Adipocyte (in vitro differentiated cells): Measurements from ENCODE around the gene COPS7A.
"Not testable (repeated sequence)": the region's sequence is repeated elsewhere in the genome, so short reads cannot be mapped to it uniquely, and the experiment has no call there.

Source experiments
- DNase-seq: peaks from one replicate; pipeline ENCODE4 v3.0.0-alpha.2; 2015; ENCODE audit warnings: low read depth
- H3K27me3 ChIP-seq: replicated peaks from 2 replicates; pipeline ENCODE4 v1.7.0; 2013; ENCODE audit warnings: mild to moderate bottlenecking, low read length, moderate library complexity; ENCODE audit not compliant: control insufficient read depth, insufficient read depth
- H3K36me3 ChIP-seq: 2 replicates; pipeline ENCODE4 v1.7.0; 2013; ENCODE audit warnings: low read length, mild to moderate bottlenecking, moderate library complexity; ENCODE audit not compliant: control insufficient read depth, insufficient read depth, severe bottlenecking
- H3K4me1 ChIP-seq: 2 replicates; pipeline ENCODE4 v1.7.0; 2013; ENCODE audit warnings: mild to moderate bottlenecking, low read length, moderate library complexity; ENCODE audit not compliant: control insufficient read depth, insufficient read depth
- H3K4me3 ChIP-seq: 2 replicates; pipeline ENCODE4 v1.7.0; 2013; ENCODE audit warnings: mild to moderate bottlenecking, low read length, moderate library complexity
- H3K9ac ChIP-seq: 2 replicates; pipeline ENCODE4 v1.7.0; 2013; ENCODE audit warnings: mild to moderate bottlenecking, low read length, moderate library complexity
- H3K9me3 ChIP-seq: 2 replicates; pipeline ENCODE4 v1.7.0; 2013; ENCODE audit warnings: mild to moderate bottlenecking, low read length, moderate library complexity; ENCODE audit not compliant: control insufficient read depth

COPS7A gene

DNA sequence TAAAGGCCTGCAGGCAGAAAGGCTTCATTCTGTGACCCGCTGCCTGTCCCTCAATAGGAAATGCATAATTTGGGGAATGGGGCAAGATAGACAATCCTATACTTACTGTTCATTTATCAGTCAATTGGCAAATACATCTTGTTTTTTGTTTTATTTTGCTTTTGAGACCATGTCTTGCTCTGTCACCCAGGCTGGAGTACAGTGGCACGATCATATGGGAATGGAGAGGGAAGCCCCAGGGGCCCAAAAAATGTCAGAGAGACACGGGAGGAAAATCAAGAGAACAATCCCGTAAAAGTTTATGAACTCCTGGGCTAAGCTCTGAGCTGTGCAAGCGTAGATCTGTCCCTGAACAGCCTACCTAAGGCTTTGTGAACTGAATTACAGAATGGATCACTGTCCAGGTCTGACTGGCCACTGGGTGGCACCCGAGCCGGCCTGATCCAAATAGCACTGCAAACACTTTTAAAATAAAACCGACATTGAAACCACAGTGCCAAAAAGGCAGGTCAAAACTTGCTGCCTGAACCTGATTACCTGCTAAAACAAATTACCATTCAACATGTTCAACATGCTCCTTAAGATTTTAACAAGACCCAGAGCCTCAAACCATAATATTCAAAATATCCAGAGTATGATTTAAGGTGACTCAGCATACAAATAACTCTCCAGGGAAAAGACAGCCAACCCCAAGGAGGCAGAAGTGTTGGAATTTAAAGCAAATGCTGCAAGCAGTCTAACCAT, 11.8 kb downstream of the COPS7A start:
- no peak overlapping the region for H3K4me3 ChIP-seq
- peak; percentile 82 for DNase-seq
- no peaks in the 10 kb centered on the region for H3K27me3 ChIP-seq
- peaks cover 26% of the 10 kb centered on the region for H3K4me1 ChIP-seq
- H3K9me3 ChIP-seq, result no peaks in the 10 kb centered on the region
- H3K9ac ChIP-seq, result peak overlapping the region; percentile 45
- H3K36me3 ChIP-seq, result peaks cover 18% of the 10 kb centered on the region

DNA sequence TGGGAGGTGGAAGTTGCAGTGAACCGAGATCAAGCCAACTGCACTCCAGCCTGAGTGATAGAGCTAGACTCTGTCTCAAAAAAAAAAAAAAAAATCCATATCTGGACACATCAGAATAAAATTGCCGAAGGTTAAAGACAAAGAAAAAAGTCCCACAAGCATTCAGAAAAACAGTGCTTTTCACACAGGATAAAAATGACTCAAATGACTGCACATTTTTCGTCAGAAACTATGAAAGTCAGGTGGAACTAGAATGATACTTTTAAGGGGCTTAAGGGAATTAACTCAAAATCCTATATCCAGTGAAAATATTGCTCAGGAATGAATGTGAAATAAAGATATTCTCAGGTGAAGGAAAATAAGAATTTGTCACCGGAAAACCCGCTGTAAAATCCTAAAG, 12.9 kb downstream of the COPS7A start:
- no peak for DNase-seq
- no peaks in the 10 kb centered on the region for H3K27me3 ChIP-seq
- H3K9me3 ChIP-seq, result no peaks in the 10 kb centered on the region
- peaks cover 7% of the 10 kb centered on the region for H3K36me3 ChIP-seq
- peaks cover 26% of the 10 kb centered on the region for H3K4me1 ChIP-seq
- peak overlapping the region; percentile 45 for H3K9ac ChIP-seq
- no peak overlapping the region for H3K4me3 ChIP-seq

DNA sequence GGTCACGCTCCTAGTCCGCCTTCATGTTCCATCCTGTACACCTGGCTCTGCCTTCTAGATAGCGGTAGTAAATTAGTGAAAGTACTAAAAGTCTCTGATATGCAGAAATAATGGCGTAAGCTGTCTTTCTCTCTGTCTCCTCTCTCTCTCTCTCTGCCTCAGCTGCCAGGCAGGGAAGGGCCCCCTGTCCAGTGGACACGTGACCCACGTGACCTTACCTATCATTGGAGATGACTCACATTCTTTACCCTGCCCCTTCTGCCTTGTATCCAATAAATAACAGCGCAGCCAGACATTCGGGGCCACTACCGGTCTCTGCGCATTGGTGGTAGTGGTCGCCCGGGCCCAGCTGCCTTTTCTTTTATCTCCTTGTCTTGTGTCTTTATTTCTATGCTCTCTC, 18.2 kb downstream of the COPS7A start:
- not testable (repeated sequence) for H3K4me1 ChIP-seq, H3K4me3 ChIP-seq, H3K9ac ChIP-seq, H3K9me3 ChIP-seq, H3K27me3 ChIP-seq, DNase-seq
- peaks cover 12% of the 10 kb centered on the region for H3K36me3 ChIP-seq

DNA sequence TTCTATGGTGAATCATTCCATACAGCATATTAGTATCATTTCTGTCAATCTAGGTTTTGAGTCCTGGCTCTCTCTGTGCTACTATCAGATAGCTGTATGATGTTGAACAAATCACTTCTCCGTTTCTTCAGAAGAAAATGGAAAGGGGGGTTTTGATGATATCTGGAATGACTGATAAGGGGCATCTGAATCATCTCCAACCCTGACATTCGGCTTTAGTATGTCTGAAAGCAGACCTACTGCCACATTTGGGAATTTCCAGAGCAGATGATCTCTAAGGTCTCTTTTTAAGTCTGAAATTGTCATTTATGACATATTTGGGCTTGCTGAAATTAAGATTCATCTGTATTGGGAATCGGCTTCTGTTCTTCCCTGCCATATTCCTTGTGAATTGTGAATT, 19.0 kb downstream of the COPS7A start:
- Histone ChIP-seq H3K36me3 (peaks cover 19% of the 10 kb centered on the region), H3K4me1 (peaks cover 6% of the 10 kb centered on the region), H3K9me3 (no peaks in the 10 kb centered on the region), H3K27me3 (no peaks in the 10 kb centered on the region), H3K9ac (no peak overlapping the region), H3K4me3 (no peak overlapping the region)
- no peak for DNase-seq

DNA sequence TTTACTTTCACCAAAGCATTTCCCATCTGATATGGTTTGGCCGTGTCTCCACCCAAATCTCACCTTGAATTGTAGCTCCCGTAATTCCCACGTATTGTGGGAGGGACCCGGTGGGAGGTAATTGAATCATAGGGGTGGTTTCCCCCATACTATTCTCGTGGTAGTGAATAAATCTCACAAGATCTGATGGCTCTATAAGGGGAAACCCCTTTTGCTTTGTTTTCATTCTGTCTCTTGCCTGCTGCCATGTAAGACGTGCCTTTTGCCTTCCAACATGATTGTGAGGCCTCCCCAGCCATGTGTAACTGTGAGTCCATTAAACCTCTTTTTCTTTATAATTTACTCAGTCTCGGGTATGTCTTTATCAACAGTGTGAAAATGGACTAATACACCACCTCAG, 19.5 kb downstream of the COPS7A start:
- H3K9ac ChIP-seq, H3K4me3 ChIP-seq, H3K9me3 ChIP-seq, H3K4me1 ChIP-seq, DNase-seq, H3K27me3 ChIP-seq: not testable (repeated sequence)
- H3K36me3 ChIP-seq, result peaks cover 24% of the 10 kb centered on the region

DNA sequence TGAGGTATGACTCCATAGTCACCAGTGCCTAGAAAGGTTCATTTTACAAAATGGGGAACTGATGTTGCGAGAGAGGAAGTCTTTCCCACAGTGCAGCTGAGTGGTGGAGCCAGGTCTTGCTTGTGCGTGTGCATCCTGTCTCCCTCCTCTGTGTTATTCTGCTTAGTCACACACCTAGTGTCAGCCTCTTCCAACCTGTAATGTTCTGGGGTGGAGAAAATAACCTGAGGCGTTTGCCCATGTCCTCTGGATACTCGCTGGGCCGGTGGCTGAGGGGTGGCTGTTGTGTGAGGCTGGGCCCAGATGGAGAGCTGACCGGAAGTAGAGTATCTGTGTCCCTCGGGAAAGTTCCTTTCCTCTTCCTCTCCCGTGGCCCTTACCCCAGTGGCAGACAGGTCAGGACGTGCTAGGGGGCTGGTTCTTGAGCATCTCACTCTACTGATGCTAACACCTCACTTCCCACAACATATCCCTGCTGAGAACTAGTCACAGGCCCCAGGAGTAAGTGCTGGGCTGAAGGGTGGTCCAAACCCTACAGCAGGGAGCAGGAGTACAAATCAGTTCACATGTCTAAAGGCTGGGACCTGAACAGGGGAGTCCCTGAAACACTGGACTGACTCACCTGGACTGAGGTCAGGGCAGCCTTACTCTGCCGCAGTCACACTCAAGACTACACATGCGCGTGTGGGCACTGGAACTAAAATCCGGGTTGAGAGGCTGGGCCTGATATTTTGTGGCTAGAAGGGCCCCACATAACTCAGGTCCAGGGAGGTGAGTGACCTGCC, 22.1 kb downstream of the COPS7A start:
- H3K4me3 ChIP-seq, result no peak overlapping the region
- H3K9me3 ChIP-seq, result no peaks in the 10 kb centered on the region
- no peak for DNase-seq
- H3K9ac ChIP-seq, result peak overlapping the region; percentile 8
- H3K4me1 ChIP-seq, result peaks cover 4% of the 10 kb centered on the region
- peaks cover 50% of the 10 kb centered on the region for H3K36me3 ChIP-seq
- no peaks in the 10 kb centered on the region for H3K27me3 ChIP-seq

DNA sequence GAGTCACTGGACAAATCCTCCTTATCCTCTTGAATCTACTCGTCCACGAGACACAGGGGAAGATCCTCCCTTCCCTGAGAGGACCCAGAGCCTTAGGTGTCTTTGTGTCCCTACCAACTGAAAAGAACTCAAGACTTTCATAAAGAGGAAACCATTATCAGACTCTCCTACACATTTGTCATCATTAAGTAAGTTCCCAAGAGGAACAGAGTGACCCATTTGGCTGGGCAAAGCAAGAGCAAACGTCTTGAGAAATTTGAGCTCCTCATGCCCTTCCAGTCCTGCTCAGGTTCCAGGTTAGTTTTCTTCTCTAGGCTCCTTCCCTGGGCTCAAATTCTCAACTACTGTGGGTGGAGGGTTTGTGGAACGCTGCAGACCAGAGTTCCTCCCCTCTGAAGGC, 23.4 kb downstream of the COPS7A start:
- H3K9me3 ChIP-seq, result no peaks in the 10 kb centered on the region
- no peaks in the 10 kb centered on the region for H3K27me3 ChIP-seq
- no peak for DNase-seq
- H3K9ac ChIP-seq, result no peak overlapping the region
- H3K4me1 ChIP-seq, result peaks cover 16% of the 10 kb centered on the region
- H3K36me3 ChIP-seq, result peaks cover 60% of the 10 kb centered on the region
- H3K4me3 ChIP-seq, result no peak overlapping the region

DNA sequence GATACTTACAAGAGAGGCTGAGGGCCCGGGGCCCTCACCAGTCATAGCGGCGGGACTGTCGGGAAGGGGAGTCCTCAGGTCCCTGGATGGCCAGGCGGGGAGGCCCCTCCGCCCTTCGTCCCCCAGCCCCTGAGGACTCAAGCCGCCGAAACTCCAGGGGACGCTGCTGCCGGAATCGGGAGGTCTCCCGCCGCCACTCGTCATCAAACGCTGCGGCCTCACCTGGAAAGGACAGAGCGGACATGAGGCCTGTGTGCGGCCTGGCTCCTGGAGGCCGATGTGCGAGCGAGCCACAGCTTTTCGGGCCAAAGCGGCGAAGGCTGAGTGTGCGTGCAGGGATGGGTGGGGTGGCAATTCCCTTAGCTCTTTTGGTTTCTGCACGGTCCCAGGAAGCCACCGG, 24.9 kb downstream of the COPS7A start:
- H3K9me3 ChIP-seq, result no peaks in the 10 kb centered on the region
- no peaks in the 10 kb centered on the region for H3K27me3 ChIP-seq
- no peak overlapping the region for H3K9ac ChIP-seq
- peaks cover 18% of the 10 kb centered on the region for H3K4me1 ChIP-seq
- H3K4me3 ChIP-seq, result no peak overlapping the region
- peaks cover 60% of the 10 kb centered on the region for H3K36me3 ChIP-seq
- DNase-seq, result no peak

DNA sequence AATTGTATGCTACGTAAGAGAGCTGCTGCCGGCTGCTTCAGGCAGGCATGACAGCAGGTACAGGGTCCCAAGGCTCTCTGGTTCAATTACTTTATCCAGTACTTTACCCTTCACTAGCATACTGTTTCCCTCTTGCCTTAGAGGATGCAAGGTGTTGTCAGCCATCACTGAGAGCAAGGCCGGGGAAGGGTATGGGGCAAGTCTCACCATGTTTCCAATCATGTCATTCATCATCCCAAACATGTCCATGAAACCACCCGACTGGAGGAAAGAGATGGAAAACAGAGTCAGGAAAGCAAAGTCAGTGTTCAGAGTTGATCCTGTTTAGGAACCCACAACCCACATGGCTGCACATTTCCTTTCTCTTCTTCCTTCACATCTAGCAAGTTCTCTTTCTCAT, 26.7 kb downstream of the COPS7A start:
- Histone ChIP-seq H3K9me3 (no peaks in the 10 kb centered on the region), H3K27me3 (no peaks in the 10 kb centered on the region), H3K4me3 (no peak overlapping the region), H3K4me1 (peaks cover 27% of the 10 kb centered on the region), H3K9ac (peak overlapping the region; percentile 98), H3K36me3 (peaks cover 60% of the 10 kb centered on the region)
- no peak for DNase-seq

DNA sequence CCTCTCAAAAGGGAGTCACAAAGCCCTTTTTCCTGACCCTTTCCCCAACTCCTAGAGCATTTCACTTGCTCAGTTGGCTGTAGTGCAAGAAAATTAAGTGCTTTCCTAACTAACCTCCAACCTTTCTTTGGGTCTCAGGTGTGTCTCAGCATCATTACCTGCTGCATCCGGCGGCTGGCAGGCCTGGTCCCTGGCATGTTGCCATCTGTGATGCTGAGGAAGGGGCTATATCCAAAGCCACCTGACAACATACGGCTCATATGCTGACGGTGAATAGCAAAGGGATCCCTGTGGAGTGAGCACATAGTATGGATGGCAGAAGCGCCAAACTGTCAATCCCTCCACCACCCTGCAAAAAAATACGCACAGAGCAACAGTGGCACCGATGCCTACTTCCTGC, 27.9 kb downstream of the COPS7A start:
- Histone ChIP-seq H3K4me3 (peak overlapping the region; percentile 89), H3K4me1 (peaks cover 27% of the 10 kb centered on the region), H3K9me3 (no peaks in the 10 kb centered on the region), H3K9ac (peak overlapping the region; percentile 98), H3K27me3 (no peaks in the 10 kb centered on the region), H3K36me3 (peaks cover 51% of the 10 kb centered on the region)
- DNase-seq, result no peak

DNA sequence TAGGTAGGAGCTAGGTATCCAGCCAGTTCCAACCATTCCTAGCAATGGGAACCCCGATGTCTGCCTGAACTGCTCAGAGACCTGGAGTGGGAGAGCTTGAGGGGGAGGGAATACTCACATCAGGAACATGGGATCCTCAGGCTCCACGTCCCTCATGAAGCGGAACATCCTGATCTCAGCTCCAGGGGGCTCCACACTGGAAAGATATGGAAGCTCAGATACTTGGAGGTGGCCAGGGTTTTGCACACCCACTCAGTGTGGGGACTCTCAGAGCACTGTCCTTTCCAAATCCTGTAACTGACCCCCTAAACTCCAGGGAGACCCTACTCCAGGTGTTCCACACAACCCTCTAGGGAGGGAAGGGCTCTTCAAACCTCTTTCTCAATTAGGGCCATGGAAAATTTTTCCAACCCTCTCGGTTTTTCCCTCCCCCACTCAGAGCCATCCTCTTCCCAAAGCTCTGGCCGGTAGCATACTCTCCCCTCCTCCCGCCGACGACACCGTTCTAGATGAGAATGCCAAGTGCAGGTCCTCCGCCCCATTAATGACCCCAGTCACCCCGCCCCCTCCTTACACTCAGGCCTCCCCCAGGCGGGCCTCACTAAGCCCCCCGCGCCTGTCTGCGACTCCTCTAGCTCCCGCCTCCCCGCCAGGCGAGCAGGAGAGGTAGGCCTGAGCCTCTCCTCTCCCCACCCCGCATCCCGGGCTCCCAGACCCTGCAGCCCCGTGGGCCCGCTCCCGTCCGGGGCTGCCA, 28.5 kb downstream of the COPS7A start:
- Histone ChIP-seq H3K4me1 (peaks cover 27% of the 10 kb centered on the region), H3K9ac (peak overlapping the region; percentile 98), H3K9me3 (no peaks in the 10 kb centered on the region), H3K27me3 (no peaks in the 10 kb centered on the region), H3K4me3 (peak overlapping the region; percentile 89), H3K36me3 (peaks cover 45% of the 10 kb centered on the region)
- DNase-seq, result peak; percentile 72
